Heart left ventricle (tissue), 16 donors: ENCODE measurements around the gene ACSL6. TPM values are rescaled to one million over a fixed set of nuclear protein-coding genes. Genes with fewer than 3 reads are reported as not detected.

Experiments used
- ATAC-seq, 4 donors: fragments of 200-7000 bp; cut with Tn5 transposase; one replicate each; pipeline ENCODE4 v1.9.1; 2020 to 2022; ENCODE audit warnings: moderate library complexity in 4 of 4, mild to moderate bottlenecking in 3 of 4, moderate number of reproducible peaks in 1 of 4
- DNase-seq, 5 donors: peaks; one replicate each; pipeline ENCODE4 v3.0.0-alpha.2; 2020
- H3K27ac ChIP-seq, 12 donors: fragments of 200-600 bp; sonication (generic) in 4 of 12; one replicate each; pipeline versions ENCODE4 v1.5.0 to v1.8.0; 2016 to 2022; ENCODE audit warnings: mild to moderate bottlenecking in 2 of 12
- H3K27me3 ChIP-seq, 9 donors: fragments of 200-600 bp; sonication (generic) in 2 of 9; one replicate each; pipeline versions ENCODE4 v1.5.1 to v1.8.0; 2016 to 2022; ENCODE audit warnings: mild to moderate bottlenecking in 3 of 9
- H3K36me3 ChIP-seq, 9 donors: fragments of 200-600 bp; sonication (generic) in 2 of 9; one replicate each; pipeline versions ENCODE4 v1.5.0 to v1.8.0; 2018 to 2022; ENCODE audit warnings: mild to moderate bottlenecking in 2 of 9
- H3K4me1 ChIP-seq, 12 donors: fragments of 200-600 bp; sonication (generic) in 4 of 12; one replicate each; pipeline versions ENCODE4 v1.5.0 to v1.8.0; 2016 to 2022; ENCODE audit warnings: mild to moderate bottlenecking in 3 of 12
- H3K4me3 ChIP-seq, 12 donors: fragments of 200-600 bp; sonication (generic) in 4 of 12; one replicate each; pipeline versions ENCODE4 v1.5.0 to v1.8.0; 2017 to 2022; ENCODE audit warnings: mild to moderate bottlenecking in 9 of 12, moderate library complexity in 4 of 12
- H3K9me3 ChIP-seq, 12 donors: fragments of 200-600 bp; sonication (generic) in 4 of 12; one replicate each; pipeline versions ENCODE4 v1.5.0 to v1.8.0; 2016 to 2022; ENCODE audit warnings: mild to moderate bottlenecking in 1 of 12
- CTCF ChIP-seq, 12 donors: fragments of 200-600 bp; sonication (generic) in 4 of 12; IDR thresholded peaks; one replicate each; pipeline versions ENCODE4 v1.5.0 to v1.8.0; 2018 to 2022; ENCODE audit warnings: antibody characterized with exemption in 12 of 12, mild to moderate bottlenecking in 5 of 12
- POLR2A ChIP-seq, 2 donors: fragments of 450-650 bp; IDR thresholded peaks; one replicate each; pipeline ENCODE4 v1.6.1; 2017; ENCODE audit warnings: antibody characterized with exemption in 2 of 2, mild to moderate bottlenecking in 2 of 2, moderate library complexity in 2 of 2
- WGBS, 4 donors: extraction: QIAGEN DNeasy Blood & Tissue Kit in 2 of 4; methylation state at CpG; one replicate each; pipeline versions ENCODE4 v1.1.5 to v1.1.7; 2013 to 2018; 5-methylcytosine and 5-hydroxymethylcytosine counted together
- intact Hi-C, 10 donors: fragments of 100-400 bp; cut with DNase I; formaldehyde crosslinking; loops; one replicate each; pipeline versions ENCODE4 v1.11.1 to v1.14.2; 2022
- polyA plus RNA-seq, 2 donors: library from polyadenylated mRNA; stranded (reverse); fragments of 200-250 nt; gene quantifications; one replicate each; pipeline ENCODE4 v1.2.3, GENCODE V29; 2013
- total RNA-seq, 9 donors: library from RNA; depleted of rRNA in 2 of 9; stranded (reverse); fragments of >200 nt in 2 of 9; fragmentation: NEBNext Ultra II Directional in 3 of 9; extraction: Animal tissue kit (Norgen Biotek cat#: 25700) in 3 of 9; gene quantifications; one replicate each; pipeline versions ENCODE4 v1.1.0 to v1.2.4, GENCODE V29; 2016 to 2023
- donor health status: ischemic (EF 13 %, LVEDD 7.1; RV severe dilation, severe dysfunction).
- donor health status: healthy with polysubstance abuse.
- donor health status: DM: no; HTN: yes; CAD: no.
- donor health status: DM: no; HTN: no; CAD: no.
- donor health status: ischemic (EF 25% LVEDD 6.9; RV normal size, moderate dysfunction).
- donor health status: ischemic (EF 25% LVEDD 5.7; RV mildly dilated, moderate dysfunction).
- donor health status: healthy.
- donor health status: DM: yes; HTN: yes; CAD: no.
- donor health status: ischemic (EF 35%, LVEDD 5.7; RV mildly dilated, moderate dysfunction).
- donor health status: nonischemic (EF 11% LVEDD 7.7; RV severe dilation, severe dysfunction).
- donor health status: DM: yes; HTN: yes; CAD: no.
- donor health status: PGD.
- donor health status: ischemic (EF 29% LVEDD 5.4; RV normal size, mild dysfunction).
- donor health status: nonischemic (EF 23%, LVEDD 6.1; RV moderate dilation, normal function).

The ACSL6 gene
- total and polyA plus RNA-seq, 11 donors, result 0.33 to 3.8 (median 2.1) TPM

- Histone ChIP-seq H3K27me3 (peaks cover 0 to 18% (median under 1%) of the 10 kb centered on the region in 9 donors), H3K4me3 (no peak overlapping the region), H3K27ac (no peak overlapping the region), H3K4me1 (peaks cover 0 to 46% (median 14%) of the 10 kb centered on the region in 12 donors), H3K9me3 (no peaks in the 10 kb centered on the region), H3K36me3 (no peaks in the 10 kb centered on the region)
- DNase-seq (peak in 1 of 5 donors; percentile 14), ATAC-seq (no peak)
- 73 to 92% (median 88%) methylated on average over 6 of the region's 6 CpGs for WGBS, 4 donors
- intact Hi-C loops, result loop anchor here in 9 of 10 donors (1.0 to 10.0 kb wide), 9 partner anchors 194 to 582 kb away; partner anchors contain the start of gene FNIP1 (in 1 of the 9)
- no peak for TF ChIP-seq POLR2A (IDR thresholded peaks at IDR 0.05)
- no peak for TF ChIP-seq CTCF (IDR thresholded peaks at IDR 0.05)
Measured at GRCh38 chr5:132006331-132007120, 4.9 kb downstream of the ACSL6 start.

GRCh38 chr5:132005591-132005990 is 5.9 kb downstream of the ACSL6 start:
- 86 to 96% (median 90%) methylated on average over 1 to 3 of the region's 3 CpGs for WGBS, 4 donors
- no peaks in the 10 kb centered on the region for H3K9me3 ChIP-seq
- intact Hi-C loops, result loop anchor here in 9 of 10 donors (2.0 to 10.0 kb wide), 7 partner anchors 187 to 581 kb away; partner anchors contain the start of gene FNIP1 (in 1 of the 9)
- H3K4me1 ChIP-seq, result peaks cover 0 to 38% (median 11%) of the 10 kb centered on the region in 12 donors
- no peak for ATAC-seq
- H3K27me3 ChIP-seq, result peaks cover 0 to 11% (median 0%) of the 10 kb centered on the region in 9 donors
- no peaks in the 10 kb centered on the region for H3K36me3 ChIP-seq
- TF ChIP-seq CTCF (IDR thresholded peaks at IDR 0.05), result no peak
- no peak for TF ChIP-seq POLR2A (IDR thresholded peaks at IDR 0.05)
- H3K4me3 ChIP-seq, result no peak overlapping the region
- peak in 2 of 5 donors; percentile 16 to 42 for DNase-seq
- H3K27ac ChIP-seq, result no peak overlapping the region

GRCh38 chr5:132003982-132004381 is 7.5 kb downstream of the ACSL6 start:
- TF ChIP-seq CTCF (IDR thresholded peaks at IDR 0.05) (no peak), POLR2A (IDR thresholded peaks at IDR 0.05) (no peak)
- Histone ChIP-seq H3K27me3 (no peaks in the 10 kb centered on the region), H3K9me3 (no peaks in the 10 kb centered on the region), H3K27ac (peak overlapping the region in 4 of 12 donors; percentile 26 to 52 (median 38)), H3K4me1 (peaks cover 0 to 37% (median 11%) of the 10 kb centered on the region in 12 donors), H3K36me3 (no peaks in the 10 kb centered on the region), H3K4me3 (no peak overlapping the region)
- peak in 1 of 5 donors; percentile 9 for DNase-seq
- intact Hi-C loops, result loop anchor here in 6 of 10 donors (2.0 to 10.0 kb wide), 4 partner anchors 185 to 579 kb away; no protein-coding TSS in a partner anchor
- no peak for ATAC-seq
- WGBS, 4 donors, result 36 to 68% (median 50%) methylated on average over 3 of the region's 3 CpGs

GRCh38 chr5:132003170-132003744 is 8.2 kb downstream of the ACSL6 start:
- 32 to 41% (median 39%) methylated on average over 12 of the region's 12 CpGs for WGBS, 4 donors
- ATAC-seq, result peak; percentile 42 to 71 (median 50)
- H3K27ac ChIP-seq, result peak overlapping the region in 5 of 12 donors; percentile 17 to 52 (median 29)

More at GRCh38 chr5:132003170-132003744, 8.2 kb downstream of the ACSL6 start:
- Histone ChIP-seq H3K4me1 (peaks cover 0 to 37% (median 11%) of the 10 kb centered on the region in 12 donors), H3K9me3 (no peaks in the 10 kb centered on the region), H3K27me3 (no peaks in the 10 kb centered on the region), H3K36me3 (no peaks in the 10 kb centered on the region), H3K4me3 (no peak overlapping the region)
- TF ChIP-seq CTCF (IDR thresholded peaks at IDR 0.05) (peak in 1 of 12 donors; percentile 8), POLR2A (IDR thresholded peaks at IDR 0.05) (no peak)
- DNase-seq, result peak in 3 of 5 donors; percentile 28 to 63 (median 36)
- intact Hi-C loops, result loop anchor here in 6 of 10 donors (2.0 to 10.0 kb wide), 3 partner anchors 192 to 578 kb away; no protein-coding TSS in a partner anchor
